IMR-90 (cell line): ENCODE results near the gene IST1. TPM values are rescaled to one million over a fixed set of nuclear protein-coding genes. Genes with fewer than 3 reads are reported as not detected.
A peak's percentile ranks its signal among the peaks of the same experiment; 100 is the strongest.

ENCODE experiments used
- ATAC-seq: fragments of 200-7000 bp; cut with Tn5 transposase; 2 replicates; pipeline ENCODE4 v1.9.1; 2020; ENCODE audit warnings: low read depth, mild to moderate bottlenecking, moderate library complexity
- BruUV-seq: library from RNA; stranded (reverse); fragments of 400-500 nt; replicated peaks from 2 replicates; lab custom pipeline; 2021; lab: Mats Ljungman, UMichigan
- CTCF ChIA-PET: fragments of 300-600 bp; formaldehyde crosslinking; extraction: SDS; loops from one replicate; lab custom pipeline; 2021; ENCODE audit warnings: antibody characterized with exemption; lab: Yijun Ruan, JAX
- POLR2A ChIA-PET: fragments of 300-600 bp; sonication (Branson Sonifier 250); formaldehyde crosslinking; loops from one replicate; lab custom pipeline; 2022; ENCODE audit warnings: antibody characterized with exemption; ENCODE audit not compliant: unreplicated experiment; lab: Charles Lee
- DNase-seq: peaks from one replicate; pipeline ENCODE4 v3.0.0; 2013
- H2AFZ ChIP-seq: replicated peaks from 2 replicates; pipeline ENCODE3; 2013; ENCODE audit warnings: low read length, mild to moderate bottlenecking; ENCODE audit not compliant: poor library complexity
- H2AK5ac ChIP-seq: 2 replicates; pipeline ENCODE4 v1.6.1; 2013; ENCODE audit warnings: low read depth, low read length, inconsistent platforms
- H2AK9ac ChIP-seq: replicated peaks from 2 replicates; pipeline ENCODE3; 2013; ENCODE audit warnings: mild to moderate bottlenecking, low read depth, low read length, moderate library complexity; ENCODE audit not compliant: poor library complexity
- H2BK120ac ChIP-seq: 2 replicates; pipeline ENCODE4 v1.6.1; 2013; ENCODE audit warnings: low read depth, low read length, inconsistent platforms
- H2BK15ac ChIP-seq: 3 replicates; pipeline ENCODE4 v1.6.1; 2013; ENCODE audit warnings: low read depth, low read length, inconsistent platforms
- H2BK20ac ChIP-seq: 2 replicates; pipeline ENCODE4 v1.6.1; 2013; ENCODE audit warnings: low read depth, mild to moderate bottlenecking, inconsistent platforms, low read length, moderate library complexity
- H2BK5ac ChIP-seq: 2 replicates; pipeline ENCODE4 v1.6.1; 2013; ENCODE audit warnings: mild to moderate bottlenecking, low read depth, low read length, inconsistent platforms; ENCODE audit not compliant: poor library complexity, severe bottlenecking
- H3K14ac ChIP-seq: replicated peaks from 2 replicates; pipeline ENCODE4 v1.6.1; 2013; ENCODE audit warnings: low read depth, low read length, inconsistent platforms
- H3K18ac ChIP-seq: 2 replicates; pipeline ENCODE4 v1.6.1; 2013; ENCODE audit warnings: low read depth, low read length, control low read depth
- H3K23ac ChIP-seq: 2 replicates; pipeline ENCODE4 v1.6.1; 2013; ENCODE audit warnings: low read depth, low read length, inconsistent platforms
- H3K27ac ChIP-seq: 2 replicates; pipeline ENCODE4 v1.5.1; 2013; ENCODE audit warnings: mild to moderate bottlenecking, control low read depth, low read length; ENCODE audit not compliant: insufficient read depth
- H3K27me3 ChIP-seq: 2 replicates; pipeline ENCODE4 v1.6.1; 2013; ENCODE audit warnings: low read length; ENCODE audit not compliant: control insufficient read depth, insufficient read depth
- H3K36me3 ChIP-seq: 2 replicates; pipeline ENCODE4 v1.6.1; 2013; ENCODE audit warnings: low read length, mixed read lengths; ENCODE audit not compliant: control insufficient read depth, insufficient read depth
- H3K4ac ChIP-seq: 2 replicates; pipeline ENCODE4 v1.6.1; 2013; ENCODE audit warnings: low read depth, low read length, inconsistent platforms
- H3K4me1 ChIP-seq: 2 replicates; pipeline ENCODE4 v1.6.1; 2013; ENCODE audit warnings: low read length, mixed read lengths; ENCODE audit not compliant: control insufficient read depth, insufficient read depth
- H3K4me2 ChIP-seq: 2 replicates; pipeline ENCODE4 v1.6.1; 2013; ENCODE audit warnings: low read depth, mild to moderate bottlenecking, control low read depth, low read length, moderate library complexity
- H3K4me3 ChIP-seq: 2 replicates; pipeline ENCODE4 v1.5.1; 2013; ENCODE audit warnings: low read depth, mild to moderate bottlenecking, control low read depth, low read length, moderate library complexity; ENCODE audit not compliant: insufficient read depth
- H3K56ac ChIP-seq: 2 replicates; pipeline ENCODE4 v1.6.1; 2013; ENCODE audit warnings: low read length, inconsistent platforms; ENCODE audit not compliant: insufficient read depth; ENCODE audit errors: extremely low read depth
- H3K79me1 ChIP-seq, 2 experiments: 2 replicates each; pipeline ENCODE4 v1.6.1; 2013; ENCODE audit warnings: low read length in 2 of 2, inconsistent platforms in 1 of 2, low read depth in 1 of 2
- H3K9ac ChIP-seq: 2 replicates; pipeline ENCODE4 v1.6.1; 2013; ENCODE audit warnings: low read depth, low read length, control low read depth
- H3K9me1 ChIP-seq: 2 replicates; pipeline ENCODE4 v1.6.1; 2013; ENCODE audit warnings: low read length, inconsistent platforms; ENCODE audit not compliant: insufficient read depth
- H3K9me3 ChIP-seq: 2 replicates; pipeline ENCODE4 v1.6.1; 2013; ENCODE audit warnings: low read length; ENCODE audit not compliant: control insufficient read depth, insufficient read depth
- H4K20me1 ChIP-seq: 2 replicates; pipeline ENCODE4 v1.6.1; 2013; ENCODE audit warnings: low read length, inconsistent platforms; ENCODE audit not compliant: insufficient read depth
- H4K5ac ChIP-seq: 2 replicates; pipeline ENCODE4 v1.6.1; 2013; ENCODE audit warnings: mild to moderate bottlenecking, low read depth, low read length, control low read depth
- H4K8ac ChIP-seq, 2 experiments: 2 replicates each; pipeline ENCODE4 v1.6.1; 2013; ENCODE audit warnings: low read depth in 2 of 2, low read length in 2 of 2, control low read depth in 1 of 2, inconsistent platforms in 1 of 2
- H4K91ac ChIP-seq: 2 replicates; pipeline ENCODE4 v1.6.1; 2013; ENCODE audit warnings: low read depth, low read length, inconsistent platforms; ENCODE audit not compliant: insufficient read depth
- CEBPB ChIP-seq: IDR thresholded peaks from 2 replicates; pipeline ENCODE4 v1.6.1; 2012; ENCODE audit warnings: low read depth, low read length, improper control_type of control experiment
- MXI1 ChIP-seq: IDR thresholded peaks from 2 replicates; pipeline ENCODE4 v1.6.1; 2012; ENCODE audit warnings: low read depth, mild to moderate bottlenecking, low read length, moderate library complexity, borderline replicate concordance
- POLR2A ChIP-seq: IDR thresholded peaks from 2 replicates; pipeline ENCODE4 v1.6.1; 2012; ENCODE audit warnings: mild to moderate bottlenecking, low read depth, low read length
- SMC3 ChIP-seq: fragments of 150-350 bp; IDR thresholded peaks from 2 replicates; pipeline ENCODE4 v1.6.1; 2016; ENCODE audit warnings: low read depth, mild to moderate bottlenecking, antibody characterized with exemption, low read length, moderate library complexity
- WGBS, 2 experiments: methylation state at CpG; one replicate each; pipeline versions ENCODE4 v1.1.5 to v1.1.7; 2013; ENCODE audit warnings: missing lambda C conversion rate in 2 of 2; ENCODE audit not compliant: insufficient read length in 1 of 2; ENCODE audit errors: extremely low coverage in 2 of 2; 5-methylcytosine and 5-hydroxymethylcytosine counted together
- dilution Hi-C: fragments of 300-500 bp; cut with HindIII; formaldehyde crosslinking; loops from one replicate; pipeline ENCODE4 v1.14.3; 2018; ENCODE audit warnings: low sequenced_read_pairs; ENCODE audit not compliant: unreplicated experiment
- in situ Hi-C: fragments of 300-500 bp; cut with MboI; formaldehyde crosslinking; loops from 3 replicates; pipeline ENCODE4 v1.14.3; 2019; ENCODE audit warnings: low sequenced_read_pairs, inconsistent platforms, mixed read lengths
- intact Hi-C: fragments of 100-400 bp; cut with micrococcal nuclease; formaldehyde crosslinking; loops from 2 replicates; pipeline ENCODE4 v1.10.0; 2022
- polyA plus RNA-seq, 3 experiments: library from polyadenylated mRNA; depleted of rRNA; stranded (reverse); fragments of >200 nt; gene quantifications; 2 replicates each; pipeline ENCODE4 v1.2.3, GENCODE V29; 2012; ENCODE audit warnings: low replicate concordance in 1 of 3
- total RNA-seq: library from RNA; depleted of rRNA; stranded (reverse); fragments of >200 nt; gene quantifications from 2 replicates; pipeline ENCODE4 v1.2.3, GENCODE V29; 2012

Gene IST1
- total and polyA plus RNA-seq, 2 of the 4 experiments (the other 2 are of a cell fraction) = 134 to 186 TPM

DNA sequence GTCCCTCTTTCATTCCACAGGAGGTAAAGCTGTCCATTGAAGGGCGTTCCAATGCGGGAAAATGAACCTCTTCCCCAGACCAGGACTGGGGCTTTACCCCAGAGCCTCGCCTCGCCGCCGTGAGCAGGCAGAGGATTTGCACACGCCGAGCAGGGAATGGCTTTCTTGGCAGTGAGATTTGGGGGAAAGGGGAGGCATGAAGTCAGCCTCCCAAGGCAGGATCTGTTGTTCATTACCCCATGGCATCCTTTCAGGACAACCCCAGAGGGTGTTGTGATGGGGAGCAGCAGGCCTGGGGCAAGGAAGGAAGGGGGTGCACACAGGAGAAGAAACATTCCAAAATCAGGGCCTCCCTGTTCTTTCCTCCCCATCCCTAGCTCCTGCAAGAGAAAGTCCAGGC lies 43.6 kb upstream of the IST1 start:
- Histone ChIP-seq H3K36me3 (peaks cover 54% of the 10 kb centered on the region), H3K4ac (no peak overlapping the region), H3K9ac (no peak overlapping the region), H2BK5ac (no peak overlapping the region), H4K91ac (no peak overlapping the region), H4K5ac (no peak overlapping the region), H3K27me3 (no peaks in the 10 kb centered on the region), H4K20me1 (peaks cover 28% of the 10 kb centered on the region), H2BK15ac (no peak overlapping the region), H3K4me2 (no peak overlapping the region), H3K9me3 (no peaks in the 10 kb centered on the region), H2AFZ (no peak overlapping the region), H2AK5ac (no peak overlapping the region), H3K23ac (no peak overlapping the region), H2BK120ac (no peak overlapping the region), H3K14ac (no peak overlapping the region), H3K4me3 (no peak overlapping the region), H2AK9ac (peak overlapping the region; percentile 66), H4K8ac (no peak overlapping the region), H3K18ac (no peak overlapping the region), H3K27ac (no peak overlapping the region), H2BK20ac (no peak overlapping the region), H3K9me1 (peaks cover 21% of the 10 kb centered on the region), H3K79me1 (peaks cover 36 to 80% of the 10 kb centered on the region in 2 experiments), H3K4me1 (peaks cover 3% of the 10 kb centered on the region; the same call in 1 of the 2 replicates), H3K56ac (no peak overlapping the region)
- ChIA-PET POLR2A (no interaction called here), CTCF (no interaction called here)
- no TSS peak for BruUV-seq
- 100% methylated on average over 1 of the region's 8 CpGs; no CpG with 5 or more reads in 1 of the 2 experiments for WGBS, 2 experiments
- TF ChIP-seq CEBPB (no peak), POLR2A (no peak), MXI1 (no peak), SMC3 (no peak)
- no peak for DNase-seq
- dilution Hi-C loops (no loop called here), in situ Hi-C loops (no loop called here), intact Hi-C loops (no loop called here)
- no peak for ATAC-seq
